LNCAP (cell line): ENCODE data around the gene ZFHX3.

Experiments
- CTCF ChIP-seq: fragments of 450-650 bp; IDR thresholded peaks from 2 replicates; pipeline ENCODE4 v1.5.1; 2017; ENCODE audit warnings: mild to moderate bottlenecking

Gene ZFHX3

GRCh38 chr16:72969146-72969545 lies 78.8 kb downstream of the ZFHX3 start:
- no peak for TF ChIP-seq CTCF

GRCh38 chr16:72967941-72968340 lies 80.0 kb downstream of the ZFHX3 start:
- TF ChIP-seq CTCF = no peak

- no peak for TF ChIP-seq CTCF
These were observed 84.2 kb downstream of the ZFHX3 start for GRCh38 chr16:72963533-72964315.

- no peak for TF ChIP-seq CTCF
These were observed 85.6 kb downstream of the ZFHX3 start for GRCh38 chr16:72962347-72962746.

- no peak for TF ChIP-seq CTCF
These were observed 86.1 kb downstream of the ZFHX3 start for GRCh38 chr16:72961863-72962262.

GRCh38 chr16:72961115-72961832 lies 86.7 kb downstream of the ZFHX3 start:
- TF ChIP-seq CTCF = peak; percentile 43; the same call in 1 of the 2 replicates

- TF ChIP-seq CTCF = no peak
These were observed 87.8 kb downstream of the ZFHX3 start for GRCh38 chr16:72960101-72960500.
